HEK293T (cell line): ENCODE data around the gene CDH13.

Source experiments
- BHLHE40 ChIP-seq: fragments of 450-650 bp; IDR thresholded peaks from 2 replicates; pipeline ENCODE4 v1.6.1; 2016; ENCODE audit warnings: mild to moderate bottlenecking, moderate library complexity, borderline replicate concordance
- CTBP1 ChIP-seq: fragments of 450-650 bp; IDR thresholded peaks from 2 replicates; pipeline ENCODE4 v1.6.1; 2016; ENCODE audit warnings: borderline replicate concordance
- ELF4 ChIP-seq: fragments of 450-650 bp; IDR thresholded peaks from 2 replicates; pipeline ENCODE4 v1.6.1; 2017; ENCODE audit warnings: antibody characterized with exemption
- FOXK2 ChIP-seq: fragments of 450-650 bp; IDR thresholded peaks from 2 replicates; pipeline ENCODE4 v1.6.1; 2016; ENCODE audit warnings: mild to moderate bottlenecking
- FOXM1 ChIP-seq: fragments of 450-650 bp; IDR thresholded peaks from 2 replicates; pipeline ENCODE4 v1.6.1; 2017; ENCODE audit warnings: mild to moderate bottlenecking, borderline replicate concordance
- PKNOX1 ChIP-seq: fragments of 450-650 bp; IDR thresholded peaks from 2 replicates; pipeline ENCODE4 v1.6.1; 2016
- SP1 ChIP-seq: fragments of 450-650 bp; IDR thresholded peaks from 2 replicates; pipeline ENCODE4 v1.6.1; 2017
- SUZ12 ChIP-seq: fragments of 450-650 bp; IDR thresholded peaks from 2 replicates; pipeline ENCODE4 v1.6.1; 2016; ENCODE audit warnings: mild to moderate bottlenecking
- ZNF384 ChIP-seq: fragments of 450-650 bp; IDR thresholded peaks from 2 replicates; pipeline ENCODE4 v1.6.1; 2016

DNA sequence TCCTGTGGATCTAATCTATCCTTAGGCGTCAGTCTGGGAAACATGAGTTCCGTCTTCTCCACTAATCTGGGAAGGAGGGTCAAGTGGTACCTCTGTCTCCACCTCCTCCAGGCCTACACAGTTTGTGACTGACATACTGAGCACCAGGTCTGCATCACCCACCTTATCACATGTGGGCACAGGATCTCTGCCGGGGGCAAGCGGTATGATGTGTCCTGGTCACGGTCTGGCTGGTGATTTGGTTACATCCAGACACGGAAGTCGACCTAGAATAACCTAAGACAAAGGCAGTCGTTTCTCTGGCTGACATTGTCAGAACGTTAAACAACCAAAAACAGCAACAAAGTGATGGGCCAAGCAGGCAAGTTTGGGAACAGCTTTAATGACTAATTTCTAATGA, 1098.5 kb downstream of the CDH13 start:
- TF ChIP-seq PKNOX1, result no peak
- no peak for TF ChIP-seq SUZ12
- TF ChIP-seq ELF4, result no peak
- TF ChIP-seq SP1, result no peak
- TF ChIP-seq FOXM1, result no peak
- TF ChIP-seq ZNF384, result no peak
- TF ChIP-seq BHLHE40, result no peak
- no peak for TF ChIP-seq CTBP1
- TF ChIP-seq FOXK2, result no peak
